HL-60 (cell line): ENCODE data around the gene FARP1.

Experiments
- DNase-seq, 2 experiments: peaks; one replicate each; pipeline ENCODE4 v3.0.0-alpha.2; 2010 to 2020; ENCODE audit warnings: low read depth in 1 of 2, low spot score in 1 of 2
- H3K27ac ChIP-seq: fragments of 250-450 bp; sonication (Bioruptor Pico); replicated peaks from 2 replicates; pipeline ENCODE4 v1.5.1; 2020; ENCODE audit warnings: mild to moderate bottlenecking, moderate library complexity
- H3K27me3 ChIP-seq: fragments of 250-450 bp; sonication (Bioruptor Pico); 2 replicates; pipeline ENCODE4 v1.5.1; 2021; ENCODE audit warnings: mild to moderate bottlenecking, moderate library complexity; ENCODE audit not compliant: insufficient read depth, poor library complexity, severe bottlenecking
- H3K4me3 ChIP-seq: replicated peaks from 2 replicates; pipeline ENCODE4 v1.5.1; 2011; ENCODE audit warnings: mild to moderate bottlenecking, control low read depth, low read length; ENCODE audit not compliant: insufficient read depth
- GABPA ChIP-seq: IDR thresholded peaks from 2 replicates; pipeline ENCODE4 v1.6.1; 2012; ENCODE audit warnings: low read depth
- POLR2AphosphoS5 ChIP-seq: IDR thresholded peaks from 2 replicates; pipeline ENCODE4 v1.6.1; 2012; ENCODE audit warnings: low read depth
- SPI1 ChIP-seq: IDR thresholded peaks from 2 replicates; pipeline ENCODE4 v1.6.1; 2012; ENCODE audit warnings: low read depth, mild to moderate bottlenecking, borderline replicate concordance
- TF ChIP-seq, protein P1 (sequence below): IDR thresholded peaks from 2 replicates; pipeline ENCODE4 v1.6.1; 2012; ENCODE audit warnings: low read depth; ENCODE audit not compliant: insufficient replicate concordance
- TF ChIP-seq, protein P2 (sequence below): IDR thresholded peaks from one replicate; pipeline ENCODE4 v1.5.1; 2011; ENCODE audit warnings: low read length, control low read depth, inconsistent platforms; ENCODE audit not compliant: insufficient read depth

FARP1 gene

DNA sequence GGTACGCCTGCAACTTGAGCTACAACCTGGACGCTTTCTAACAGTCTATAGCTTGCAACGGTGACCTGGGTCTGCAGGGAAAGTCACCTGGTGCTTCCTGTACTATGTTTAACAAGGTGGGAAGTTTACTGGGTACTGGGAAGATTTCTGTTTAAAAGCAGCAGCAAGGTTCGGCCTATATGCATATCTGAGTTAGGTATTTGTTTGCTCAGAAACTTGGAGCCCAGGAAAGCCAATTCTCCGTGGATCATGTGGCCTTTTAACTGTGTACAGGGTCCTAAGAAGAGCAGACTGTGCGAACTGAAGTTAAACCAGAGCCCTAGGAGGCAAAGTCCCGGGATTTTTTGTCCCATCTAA is 330.9 kb downstream of the FARP1 start:
- TF ChIP-seq, protein P1, sequence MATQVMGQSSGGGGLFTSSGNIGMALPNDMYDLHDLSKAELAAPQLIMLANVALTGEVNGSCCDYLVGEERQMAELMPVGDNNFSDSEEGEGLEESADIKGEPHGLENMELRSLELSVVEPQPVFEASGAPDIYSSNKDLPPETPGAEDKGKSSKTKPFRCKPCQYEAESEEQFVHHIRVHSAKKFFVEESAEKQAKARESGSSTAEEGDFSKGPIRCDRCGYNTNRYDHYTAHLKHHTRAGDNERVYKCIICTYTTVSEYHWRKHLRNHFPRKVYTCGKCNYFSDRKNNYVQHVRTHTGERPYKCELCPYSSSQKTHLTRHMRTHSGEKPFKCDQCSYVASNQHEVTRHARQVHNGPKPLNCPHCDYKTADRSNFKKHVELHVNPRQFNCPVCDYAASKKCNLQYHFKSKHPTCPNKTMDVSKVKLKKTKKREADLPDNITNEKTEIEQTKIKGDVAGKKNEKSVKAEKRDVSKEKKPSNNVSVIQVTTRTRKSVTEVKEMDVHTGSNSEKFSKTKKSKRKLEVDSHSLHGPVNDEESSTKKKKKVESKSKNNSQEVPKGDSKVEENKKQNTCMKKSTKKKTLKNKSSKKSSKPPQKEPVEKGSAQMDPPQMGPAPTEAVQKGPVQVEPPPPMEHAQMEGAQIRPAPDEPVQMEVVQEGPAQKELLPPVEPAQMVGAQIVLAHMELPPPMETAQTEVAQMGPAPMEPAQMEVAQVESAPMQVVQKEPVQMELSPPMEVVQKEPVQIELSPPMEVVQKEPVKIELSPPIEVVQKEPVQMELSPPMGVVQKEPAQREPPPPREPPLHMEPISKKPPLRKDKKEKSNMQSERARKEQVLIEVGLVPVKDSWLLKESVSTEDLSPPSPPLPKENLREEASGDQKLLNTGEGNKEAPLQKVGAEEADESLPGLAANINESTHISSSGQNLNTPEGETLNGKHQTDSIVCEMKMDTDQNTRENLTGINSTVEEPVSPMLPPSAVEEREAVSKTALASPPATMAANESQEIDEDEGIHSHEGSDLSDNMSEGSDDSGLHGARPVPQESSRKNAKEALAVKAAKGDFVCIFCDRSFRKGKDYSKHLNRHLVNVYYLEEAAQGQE: no peak
- TF ChIP-seq, protein P2, sequence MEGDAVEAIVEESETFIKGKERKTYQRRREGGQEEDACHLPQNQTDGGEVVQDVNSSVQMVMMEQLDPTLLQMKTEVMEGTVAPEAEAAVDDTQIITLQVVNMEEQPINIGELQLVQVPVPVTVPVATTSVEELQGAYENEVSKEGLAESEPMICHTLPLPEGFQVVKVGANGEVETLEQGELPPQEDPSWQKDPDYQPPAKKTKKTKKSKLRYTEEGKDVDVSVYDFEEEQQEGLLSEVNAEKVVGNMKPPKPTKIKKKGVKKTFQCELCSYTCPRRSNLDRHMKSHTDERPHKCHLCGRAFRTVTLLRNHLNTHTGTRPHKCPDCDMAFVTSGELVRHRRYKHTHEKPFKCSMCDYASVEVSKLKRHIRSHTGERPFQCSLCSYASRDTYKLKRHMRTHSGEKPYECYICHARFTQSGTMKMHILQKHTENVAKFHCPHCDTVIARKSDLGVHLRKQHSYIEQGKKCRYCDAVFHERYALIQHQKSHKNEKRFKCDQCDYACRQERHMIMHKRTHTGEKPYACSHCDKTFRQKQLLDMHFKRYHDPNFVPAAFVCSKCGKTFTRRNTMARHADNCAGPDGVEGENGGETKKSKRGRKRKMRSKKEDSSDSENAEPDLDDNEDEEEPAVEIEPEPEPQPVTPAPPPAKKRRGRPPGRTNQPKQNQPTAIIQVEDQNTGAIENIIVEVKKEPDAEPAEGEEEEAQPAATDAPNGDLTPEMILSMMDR: no peak
- TF ChIP-seq POLR2AphosphoS5: no peak
- TF ChIP-seq GABPA: no peak
- no peak for TF ChIP-seq SPI1
- no peak overlapping the region for H3K4me3 ChIP-seq
- DNase-seq: no peak
- H3K27ac ChIP-seq: no peak overlapping the region
- no peaks in the 10 kb centered on the region for H3K27me3 ChIP-seq

DNA sequence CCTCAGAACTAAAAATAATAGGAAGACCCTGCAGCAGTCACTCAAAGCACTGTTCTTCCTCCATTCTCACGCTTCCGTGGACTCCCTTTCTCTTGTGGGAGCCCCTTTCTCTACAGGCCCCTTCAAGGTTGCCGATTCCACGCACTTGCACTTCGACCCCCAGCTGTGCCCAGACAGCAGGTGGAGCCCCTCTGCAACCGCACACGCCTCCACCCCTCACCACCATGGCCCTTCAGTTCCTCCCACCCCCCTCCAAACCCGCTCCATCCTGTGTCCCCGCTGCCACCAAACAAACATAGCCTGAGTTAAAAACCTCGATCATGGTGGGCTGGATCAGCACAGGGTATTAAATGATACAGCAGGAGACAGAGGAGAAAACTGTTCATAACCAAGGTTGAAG is 331.4 kb downstream of the FARP1 start:
- H3K4me3 ChIP-seq: no peak overlapping the region
- no peak for DNase-seq
- TF ChIP-seq, protein P2: no peak
- TF ChIP-seq SPI1 (no peak), GABPA (no peak), POLR2AphosphoS5 (no peak)
- TF ChIP-seq, protein P1: no peak
- no peaks in the 10 kb centered on the region for H3K27me3 ChIP-seq
- H3K27ac ChIP-seq: no peak overlapping the region

DNA sequence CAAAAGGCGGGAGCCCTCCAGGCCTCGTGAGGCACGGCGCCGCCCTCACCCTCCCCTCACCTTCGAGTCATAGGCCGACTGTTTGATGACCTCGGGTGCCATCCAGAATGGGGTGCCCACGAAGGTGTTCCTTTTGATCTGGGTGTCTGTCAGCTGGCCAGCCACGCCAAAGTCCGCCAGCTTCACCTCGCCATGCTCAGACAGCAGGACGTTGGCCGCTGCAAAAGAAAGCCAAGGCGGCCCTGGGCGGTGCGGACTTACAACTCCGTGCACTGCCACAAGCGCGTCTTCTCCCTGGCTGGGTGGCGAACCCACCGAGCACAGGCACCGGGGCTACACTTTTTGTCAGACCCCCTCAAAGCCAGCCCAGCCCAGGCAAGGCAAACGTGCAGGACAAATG is 331.9 kb downstream of the FARP1 start:
- Histone ChIP-seq H3K27me3 (no peaks in the 10 kb centered on the region), H3K4me3 (no peak overlapping the region), H3K27ac (no peak overlapping the region)
- DNase-seq: no peak
- TF ChIP-seq, protein P2: no peak
- TF ChIP-seq SPI1 (no peak), POLR2AphosphoS5 (no peak), GABPA (no peak)
- TF ChIP-seq, protein P1: no peak
